SH-SY5Y (cell line): ENCODE data around the gene VWA1.

Source experiments
- GATA2 ChIP-seq: IDR thresholded peaks from 2 replicates; pipeline ENCODE4 v1.6.1; 2011; ENCODE audit warnings: mild to moderate bottlenecking, low read depth, low read length
- GATA3 ChIP-seq: IDR thresholded peaks from 2 replicates; pipeline ENCODE4 v1.6.1; 2011; ENCODE audit warnings: low read depth, mild to moderate bottlenecking, low read length, moderate library complexity

DNA sequence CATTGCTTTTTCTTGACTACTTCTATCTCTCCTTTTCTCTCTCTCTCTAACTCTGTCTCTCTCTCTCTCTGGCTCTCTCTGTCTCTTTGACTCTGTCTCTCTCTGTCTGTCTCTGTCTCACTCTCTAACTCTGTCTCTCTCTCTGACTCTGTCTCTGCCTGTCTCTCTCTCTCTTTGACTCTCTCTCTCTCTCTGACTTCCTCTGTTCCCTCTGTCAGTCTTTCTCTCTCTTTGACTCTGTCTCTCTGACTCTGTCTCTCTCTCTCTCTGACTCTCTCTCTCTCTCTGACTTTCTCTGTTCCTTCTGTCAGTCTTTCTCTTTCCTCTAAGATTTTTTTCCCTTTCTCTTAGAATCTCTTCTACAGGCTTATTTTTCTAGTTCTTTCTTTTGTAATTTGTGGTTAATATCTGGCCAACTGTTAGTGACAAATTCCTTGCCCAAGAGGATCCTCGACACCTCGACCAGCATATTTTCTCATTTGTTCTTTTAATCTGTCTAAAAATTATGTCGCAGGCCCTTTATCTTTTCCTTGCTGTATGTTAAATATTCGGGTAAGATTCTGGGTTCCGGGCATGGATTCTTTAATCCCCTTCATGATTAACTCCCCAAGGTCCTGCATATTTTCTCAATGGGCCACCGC, 13.7 kb downstream of the VWA1 start, which contains the start of gene ATAD3C:
- TF ChIP-seq GATA2: no peak
- TF ChIP-seq GATA3: no peak
